HG02981 (cell line): ENCODE results near the gene COL13A1.

ENCODE experiments used
- ATAC-seq: cut with Tn5 transposase; IDR thresholded peaks from one replicate; pipeline ENCODE4 v1.9.1; 2021; ENCODE audit warnings: mild to moderate bottlenecking, moderate library complexity; ENCODE audit not compliant: unreplicated experiment

COL13A1 gene

DNA sequence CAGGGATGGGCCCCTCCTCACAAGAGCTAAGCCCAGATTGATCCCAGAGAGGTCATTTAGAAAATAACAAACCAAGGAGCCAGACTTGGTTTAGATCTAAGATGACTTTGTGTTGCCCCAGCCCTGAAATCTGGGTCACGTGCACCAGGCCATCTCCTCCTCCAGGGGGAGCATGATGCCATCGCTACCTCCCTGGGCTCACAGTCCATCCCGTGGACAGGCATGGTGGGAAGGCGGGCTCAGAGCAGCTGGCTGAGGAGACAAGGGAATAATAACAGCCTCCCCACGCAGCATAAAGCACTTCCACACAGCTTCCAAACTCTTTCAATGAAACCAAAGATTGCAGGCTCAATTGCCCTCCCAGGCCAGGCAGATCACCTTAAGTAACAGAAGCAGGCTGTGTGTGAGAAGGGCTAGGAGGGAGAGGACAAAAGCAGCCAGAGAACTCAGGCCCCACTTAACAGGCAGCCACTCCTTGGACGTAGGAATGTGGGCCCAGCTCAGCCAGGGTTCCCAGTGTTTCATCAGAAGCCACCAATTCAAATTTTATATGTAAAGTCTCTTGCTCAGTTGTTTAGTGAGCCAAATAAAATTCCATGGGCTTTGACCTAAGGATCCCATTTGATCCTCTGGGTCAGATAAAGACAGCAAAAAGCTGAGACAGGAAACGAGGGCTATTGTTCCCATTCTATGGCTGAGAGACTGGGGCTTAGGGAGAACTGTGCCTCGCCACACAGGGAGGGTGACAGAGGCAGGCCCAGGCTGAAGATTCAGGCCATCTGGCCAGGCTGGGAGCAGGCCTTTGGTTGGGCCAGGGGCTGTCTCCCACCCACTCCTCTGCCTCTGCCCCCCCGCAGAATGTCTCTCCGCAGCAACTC lies 100.2 kb downstream of the COL13A1 start:
- ATAC-seq, result no peak

DNA sequence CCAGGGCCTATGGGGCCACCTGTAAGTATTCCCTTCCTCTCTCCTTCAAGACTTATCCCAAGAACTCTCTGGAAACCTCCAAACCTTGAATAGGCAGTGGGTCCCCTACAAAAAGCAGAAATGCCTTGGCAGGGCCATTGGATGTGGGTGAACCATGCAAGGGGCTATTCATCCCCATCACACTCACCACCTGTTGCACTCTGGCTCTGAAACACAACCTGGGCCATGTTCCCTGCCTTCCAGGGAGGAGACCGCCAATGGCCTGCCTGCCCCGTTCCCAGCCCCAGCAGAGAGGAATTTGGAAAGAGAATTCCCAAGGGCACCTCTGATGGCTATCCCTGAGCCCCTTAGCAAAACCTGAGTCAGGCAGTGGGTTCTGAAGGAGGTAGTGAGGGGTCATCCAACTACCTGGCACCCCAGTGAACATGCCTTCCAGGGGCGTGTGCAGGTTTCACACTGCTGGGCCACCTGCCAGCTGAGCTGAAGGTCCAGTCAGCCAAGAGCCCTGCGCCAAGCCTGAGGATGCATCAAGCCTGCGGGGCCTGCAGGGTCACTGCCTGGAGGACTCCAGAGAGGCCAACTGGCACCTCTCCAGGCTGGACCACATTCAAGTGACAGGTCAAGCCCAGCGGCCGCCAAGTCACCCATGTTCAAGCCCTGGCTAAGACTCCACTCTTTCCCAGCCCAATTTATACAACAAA lies 101.3 kb downstream of the COL13A1 start:
- no peak for ATAC-seq

GRCh38 chr10:69904533-69904932 lies 102.8 kb downstream of the COL13A1 start:
- no peak for ATAC-seq

GRCh38 chr10:69906425-69906824 lies 104.7 kb downstream of the COL13A1 start:
- no peak for ATAC-seq

DNA sequence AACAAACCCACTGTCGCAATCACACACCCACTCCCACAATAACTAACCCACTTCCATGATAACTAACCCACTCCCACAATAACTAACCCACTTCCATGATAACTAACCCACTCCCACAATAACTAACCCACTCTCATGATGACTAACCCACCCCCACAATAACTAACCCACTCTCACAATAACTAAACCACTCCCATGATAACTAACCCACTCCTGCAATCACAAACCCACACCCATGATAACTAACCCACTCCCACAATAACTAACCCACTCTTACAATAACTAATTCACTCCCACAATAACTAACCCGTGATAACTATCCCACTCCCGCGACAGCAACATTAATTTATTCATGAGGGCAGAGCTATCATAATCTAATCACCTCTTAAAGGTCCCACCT lies 105.8 kb downstream of the COL13A1 start:
- no peak for ATAC-seq

DNA sequence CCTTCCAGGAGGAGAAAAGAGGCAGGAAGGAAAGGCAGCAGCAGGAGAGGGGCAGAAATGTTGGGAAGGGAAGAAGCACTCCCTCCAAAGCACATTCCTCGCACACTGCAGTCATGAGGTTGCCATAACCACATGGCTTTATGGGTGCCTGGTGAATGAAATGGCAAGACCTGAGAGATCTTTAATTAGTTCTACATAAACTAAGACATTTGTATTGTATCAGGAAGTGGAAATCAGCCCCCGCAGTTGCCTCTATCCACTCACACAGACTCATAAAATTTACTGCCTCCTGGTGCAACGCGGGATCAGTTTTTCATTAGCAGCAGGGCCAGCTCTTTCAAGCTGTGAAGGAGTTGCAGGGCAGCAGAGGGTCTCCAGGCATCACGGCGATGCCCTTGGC lies 106.4 kb downstream of the COL13A1 start:
- no peak for ATAC-seq

DNA sequence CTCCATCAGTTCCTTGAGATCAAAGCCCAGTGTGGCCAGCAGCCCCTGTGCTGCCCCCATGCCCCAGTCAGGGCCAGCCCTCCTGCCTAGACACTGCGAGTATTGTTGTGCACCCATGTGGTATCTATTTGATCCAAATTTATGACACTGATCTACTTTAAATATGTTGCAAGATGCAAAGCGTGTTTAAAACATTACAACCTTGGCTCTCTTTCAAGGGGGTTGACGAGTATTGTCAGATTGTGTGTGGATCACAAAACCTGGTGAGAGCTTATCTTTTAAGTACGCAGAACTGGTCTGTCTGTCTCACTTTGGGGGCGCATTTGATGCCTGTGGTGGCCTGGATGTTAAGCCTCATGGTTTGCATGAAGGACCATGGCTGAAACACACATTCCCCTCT lies 108.9 kb downstream of the COL13A1 start:
- ATAC-seq, result no peak

DNA sequence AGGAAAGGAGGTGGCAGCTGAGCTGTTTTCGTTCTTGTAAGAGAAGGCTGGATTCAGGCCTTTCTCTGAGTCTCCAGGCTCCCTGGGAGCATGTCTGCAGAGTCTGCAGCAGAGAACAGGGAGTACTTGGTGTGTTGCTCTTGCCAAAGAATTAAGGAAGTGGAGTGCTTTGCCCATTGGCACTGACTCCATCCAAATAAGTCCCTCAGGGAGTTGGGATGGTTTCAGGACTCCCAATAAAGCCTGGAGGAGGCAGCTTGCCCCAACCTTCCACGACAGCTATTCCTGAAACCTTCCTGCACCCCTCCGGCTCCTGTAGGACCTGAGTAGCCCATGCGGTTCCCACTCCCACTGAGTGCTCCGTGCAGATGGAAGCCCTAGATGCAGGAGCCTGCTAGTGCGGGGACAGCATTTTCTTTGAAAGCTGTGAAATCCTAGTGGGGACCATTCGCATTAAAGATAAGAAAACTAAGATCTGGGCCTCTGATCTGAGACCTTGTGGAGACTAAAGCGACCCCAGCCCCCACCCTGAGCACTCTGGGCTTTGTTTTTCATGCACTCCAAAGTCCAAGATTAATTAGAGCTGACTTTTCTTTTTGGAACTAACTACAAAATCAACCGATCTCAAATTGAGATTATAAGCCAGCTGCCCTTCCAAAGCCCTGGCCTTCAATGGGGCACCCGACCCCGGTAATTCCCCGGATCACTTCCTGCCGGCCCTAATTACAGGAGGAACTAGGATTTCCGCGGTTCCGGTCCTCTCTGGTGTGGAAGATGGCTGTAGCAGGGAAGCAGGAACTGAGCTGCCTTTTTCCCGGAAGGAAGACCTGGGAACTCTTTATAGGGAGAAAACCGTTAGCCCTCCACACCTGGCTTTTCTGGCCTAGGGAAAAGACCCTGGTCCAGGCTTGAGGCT lies 110.2 kb downstream of the COL13A1 start:
- ATAC-seq, result no peak

- ATAC-seq, result no peak
These were observed 110.9 kb downstream of the COL13A1 start for GRCh38 chr10:69912589-69912988.

DNA sequence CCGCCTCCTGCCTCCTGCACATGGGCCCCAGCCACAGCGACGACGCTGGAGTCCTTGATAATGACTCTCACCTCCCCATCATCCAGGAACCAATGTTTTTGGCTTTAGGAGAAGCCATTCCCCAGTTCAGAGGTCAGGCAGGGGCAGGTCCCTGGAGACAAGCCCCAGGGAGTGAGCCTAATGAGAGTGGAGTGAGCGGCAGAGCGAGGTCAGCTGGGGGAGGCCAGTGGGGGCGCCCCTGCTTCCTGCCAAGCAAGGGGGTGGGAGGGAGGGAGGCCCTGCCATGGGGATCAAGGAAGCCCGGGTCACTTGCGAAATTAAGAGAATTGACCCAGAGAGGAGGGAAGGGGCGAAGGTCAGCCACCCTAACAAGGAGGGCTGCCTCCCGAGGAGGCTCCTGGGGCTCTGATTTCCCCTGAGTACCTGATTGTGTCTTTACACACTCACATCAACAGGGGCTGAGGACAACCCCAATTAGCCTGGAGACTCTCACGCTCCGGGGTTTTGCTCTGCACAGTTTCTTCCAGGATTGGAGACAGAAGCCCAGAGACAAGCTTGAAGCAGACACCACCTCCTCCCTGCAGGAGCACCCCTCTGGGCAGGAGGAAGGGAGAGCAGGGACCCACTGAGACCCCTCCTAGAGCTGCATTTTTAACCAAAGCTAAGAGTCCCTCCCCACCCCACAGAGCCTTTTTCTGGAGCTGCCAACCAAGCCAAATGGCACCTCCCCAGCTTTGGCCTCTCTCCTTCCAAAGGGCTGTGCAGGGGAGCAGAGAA lies 112.1 kb downstream of the COL13A1 start:
- no peak for ATAC-seq

GRCh38 chr10:69914398-69915214 lies 112.9 kb downstream of the COL13A1 start:
- no peak for ATAC-seq

DNA sequence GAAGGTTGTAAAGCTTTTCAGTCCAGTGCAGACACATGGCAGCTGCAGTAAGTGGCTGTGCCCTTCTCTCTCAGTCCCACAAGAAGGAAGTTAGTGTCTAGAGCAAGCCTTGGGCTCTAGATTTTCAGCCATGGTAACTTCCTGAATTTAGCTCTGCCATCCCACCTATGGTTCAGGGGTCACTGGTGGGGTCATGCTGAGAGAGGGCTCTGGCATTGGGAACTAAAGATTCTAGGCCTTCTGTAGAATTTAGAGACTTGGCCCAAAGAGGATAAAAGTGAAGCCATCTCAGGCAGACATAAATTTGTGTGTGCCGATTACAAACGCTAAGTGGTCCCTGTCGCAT lies 113.5 kb downstream of the COL13A1 start:
- no peak for ATAC-seq

DNA sequence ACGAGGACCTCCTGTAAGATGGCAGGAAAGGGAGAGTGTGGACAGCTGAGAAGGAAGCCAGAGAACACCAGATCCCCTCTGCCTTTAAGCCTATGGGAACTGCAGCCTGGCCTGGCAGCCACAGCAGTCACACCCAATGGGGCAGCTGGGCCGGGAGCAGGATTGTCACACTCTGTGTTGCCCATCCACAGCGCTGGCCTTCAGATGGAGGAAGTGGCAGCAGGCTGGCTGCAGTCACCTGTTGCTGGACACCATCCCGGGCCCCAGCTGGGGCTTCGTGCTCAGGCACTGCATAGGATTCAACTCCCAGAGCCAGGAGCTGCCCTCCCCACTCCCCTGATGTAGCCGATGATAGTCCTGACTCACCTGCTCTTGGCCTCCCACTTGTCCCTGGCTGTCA lies 114.4 kb downstream of the COL13A1 start:
- ATAC-seq, result no peak

DNA sequence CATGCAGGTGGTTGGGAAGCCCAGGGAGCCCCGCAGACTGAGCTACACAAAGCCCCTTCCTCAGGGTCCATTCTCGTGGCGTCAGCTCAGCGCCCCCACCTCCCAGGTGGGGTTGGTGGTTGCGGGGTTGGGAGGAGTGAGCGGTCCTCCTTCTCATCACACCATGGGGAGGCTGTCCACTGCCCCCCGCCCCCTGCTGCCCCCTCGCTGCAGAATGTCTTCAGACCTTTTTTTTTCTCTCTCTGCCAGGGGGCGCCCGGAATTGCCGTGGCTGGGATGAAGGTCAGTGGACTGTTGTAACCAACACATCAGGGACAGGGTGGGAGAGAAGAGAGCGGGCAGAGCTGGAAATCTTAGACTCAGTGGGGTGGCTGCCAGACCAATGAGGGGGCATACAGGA lies 116.3 kb downstream of the COL13A1 start:
- ATAC-seq, result no peak

- no peak for ATAC-seq
These were observed 117.5 kb downstream of the COL13A1 start for GRCh38 chr10:69919250-69919649.

GRCh38 chr10:69925111-69925510 lies 123.4 kb downstream of the COL13A1 start:
- no peak for ATAC-seq

DNA sequence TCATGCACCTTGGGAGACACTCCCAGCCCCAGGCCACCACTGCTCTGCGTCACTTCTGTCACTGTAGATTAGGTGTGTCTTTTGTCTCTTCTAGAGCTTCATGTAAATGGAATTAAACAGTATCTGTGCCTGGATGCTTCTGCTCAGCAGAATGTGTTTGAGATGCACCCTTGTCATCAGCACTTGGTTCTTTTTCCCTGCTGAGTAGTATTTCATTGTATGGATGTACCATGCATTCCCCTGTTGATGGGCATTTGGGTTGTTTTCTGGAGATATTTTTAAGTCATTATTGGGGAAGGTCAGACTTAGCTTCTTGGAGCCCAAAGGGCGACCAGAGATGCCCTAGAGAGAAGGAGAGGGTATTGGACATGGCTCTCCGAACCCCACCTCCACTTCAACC lies 126.6 kb downstream of the COL13A1 start:
- no peak for ATAC-seq

- no peak for ATAC-seq
These were observed 127.9 kb downstream of the COL13A1 start for GRCh38 chr10:69929575-69929974.

- no peak for ATAC-seq
These were observed 133.1 kb downstream of the COL13A1 start for GRCh38 chr10:69934768-69935167.

DNA sequence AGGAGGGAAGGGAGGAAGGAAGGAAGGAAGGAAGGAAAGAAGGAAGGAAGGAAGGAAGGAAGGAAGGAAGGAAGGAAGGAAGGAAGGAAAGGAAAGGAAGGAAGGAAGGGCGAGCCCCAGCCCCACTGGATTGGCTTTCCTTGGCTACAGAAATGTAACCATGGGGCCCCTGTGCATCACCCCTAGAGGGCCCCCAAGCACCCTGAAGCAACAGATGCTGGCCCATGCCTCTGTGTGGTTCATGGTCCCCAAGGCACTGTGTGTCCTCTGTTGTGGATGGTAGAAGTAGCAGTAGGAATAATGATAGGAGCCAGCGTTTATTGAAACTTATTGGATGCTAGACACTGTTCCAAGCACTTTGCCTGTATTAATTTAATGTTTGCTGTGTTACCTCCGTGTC lies 134.4 kb downstream of the COL13A1 start:
- ATAC-seq, result no peak
